PC-9 (cell line): ENCODE results near the gene ROS1.

Source experiments
- EZH2 ChIP-seq: fragments of 200-600 bp; sonication (generic); IDR thresholded peaks from 2 replicates; pipeline ENCODE4 v1.8.0; 2017; ENCODE audit warnings: antibody characterized with exemption, low read depth
- TF ChIP-seq, protein P1 (sequence below): fragments of 200-600 bp; sonication (generic); conservative IDR thresholded peaks from 2 replicates; pipeline ENCODE4 v1.6.1; 2017; ENCODE audit warnings: mixed run types, antibody characterized with exemption, mild to moderate bottlenecking, moderate library complexity

DNA sequence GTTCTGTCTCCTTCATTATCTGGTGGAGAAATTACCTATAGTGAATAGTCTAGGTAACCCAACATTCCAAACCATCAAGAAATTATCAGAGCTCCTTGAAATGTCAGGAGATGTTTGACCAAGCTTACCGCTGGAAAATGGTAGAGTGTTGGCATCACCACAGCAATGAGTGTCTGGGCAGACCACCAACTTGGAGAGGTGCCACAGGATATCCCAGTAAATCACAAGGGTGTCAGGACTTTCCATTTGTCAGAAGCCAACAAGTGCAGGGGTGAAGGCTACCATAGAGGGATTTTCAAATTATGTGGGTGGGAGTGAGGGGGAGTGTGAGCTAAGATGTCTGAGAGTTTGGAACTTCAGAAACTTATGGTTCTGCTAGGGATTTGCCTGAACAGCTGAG lies 87.2 kb downstream of the ROS1 start:
- TF ChIP-seq, protein P1, sequence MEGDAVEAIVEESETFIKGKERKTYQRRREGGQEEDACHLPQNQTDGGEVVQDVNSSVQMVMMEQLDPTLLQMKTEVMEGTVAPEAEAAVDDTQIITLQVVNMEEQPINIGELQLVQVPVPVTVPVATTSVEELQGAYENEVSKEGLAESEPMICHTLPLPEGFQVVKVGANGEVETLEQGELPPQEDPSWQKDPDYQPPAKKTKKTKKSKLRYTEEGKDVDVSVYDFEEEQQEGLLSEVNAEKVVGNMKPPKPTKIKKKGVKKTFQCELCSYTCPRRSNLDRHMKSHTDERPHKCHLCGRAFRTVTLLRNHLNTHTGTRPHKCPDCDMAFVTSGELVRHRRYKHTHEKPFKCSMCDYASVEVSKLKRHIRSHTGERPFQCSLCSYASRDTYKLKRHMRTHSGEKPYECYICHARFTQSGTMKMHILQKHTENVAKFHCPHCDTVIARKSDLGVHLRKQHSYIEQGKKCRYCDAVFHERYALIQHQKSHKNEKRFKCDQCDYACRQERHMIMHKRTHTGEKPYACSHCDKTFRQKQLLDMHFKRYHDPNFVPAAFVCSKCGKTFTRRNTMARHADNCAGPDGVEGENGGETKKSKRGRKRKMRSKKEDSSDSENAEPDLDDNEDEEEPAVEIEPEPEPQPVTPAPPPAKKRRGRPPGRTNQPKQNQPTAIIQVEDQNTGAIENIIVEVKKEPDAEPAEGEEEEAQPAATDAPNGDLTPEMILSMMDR = no peak
- TF ChIP-seq EZH2 = no peak
